Body of pancreas (tissue), 4 donors: Measurements from ENCODE around the gene CCND2.

Source experiments
- POLR2A ChIP-seq, 3 donors: fragments of 450-650 bp; IDR thresholded peaks; one replicate each; pipeline ENCODE4 v1.6.1; 2016; ENCODE audit warnings: antibody characterized with exemption in 3 of 3, mild to moderate bottlenecking in 2 of 3
- TF ChIP-seq, protein P1 (sequence below), 7 experiments: fragments of 450-650 bp in 4 of 7; fragments of 200-600 bp in 3 of 7; sonication (generic) in 3 of 7; IDR thresholded peaks; one replicate each; pipeline ENCODE4 v1.5.1; 2016 to 2019; ENCODE audit warnings: antibody characterized with exemption in 7 of 7

DNA sequence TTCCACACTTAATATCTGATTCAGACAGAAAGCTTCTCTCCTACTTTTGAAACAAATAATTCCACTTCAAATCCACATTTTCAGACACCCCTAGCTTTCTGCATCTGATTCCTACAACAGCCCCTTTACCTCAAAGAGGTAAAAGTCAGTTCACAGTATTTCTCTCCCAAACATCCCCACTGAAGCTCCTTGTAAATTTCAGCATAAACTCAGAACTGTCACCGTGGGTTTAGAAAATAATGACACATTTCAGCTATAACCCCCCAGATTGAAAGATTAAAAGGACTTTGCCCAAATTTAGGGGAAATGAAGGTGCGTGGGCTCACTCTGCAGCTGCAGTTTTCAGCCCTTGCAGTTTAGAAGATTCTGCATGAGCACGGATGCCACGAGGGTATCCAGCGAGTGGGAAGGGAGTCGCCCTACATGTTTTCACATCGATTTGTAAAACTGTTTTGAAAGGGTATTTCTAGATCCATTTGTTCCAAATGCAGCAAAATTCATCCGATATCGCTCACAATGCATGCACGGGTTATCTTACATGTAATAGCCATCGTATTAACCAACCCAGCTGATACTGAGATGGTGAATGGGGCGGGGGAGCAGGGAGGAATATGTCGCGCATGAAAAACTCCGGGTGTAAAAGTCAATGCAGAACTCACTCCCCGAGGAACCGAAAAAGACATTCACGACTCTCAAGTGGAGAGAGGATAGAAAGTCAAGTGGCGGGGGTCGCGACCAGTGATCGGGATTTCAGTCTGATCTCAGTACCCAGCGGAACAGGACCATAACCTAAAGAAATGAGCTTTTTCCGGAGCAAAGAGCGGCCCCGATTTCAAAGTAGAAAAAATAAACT lies 5.0 kb upstream of the CCND2 start:
- TF ChIP-seq, protein P1, sequence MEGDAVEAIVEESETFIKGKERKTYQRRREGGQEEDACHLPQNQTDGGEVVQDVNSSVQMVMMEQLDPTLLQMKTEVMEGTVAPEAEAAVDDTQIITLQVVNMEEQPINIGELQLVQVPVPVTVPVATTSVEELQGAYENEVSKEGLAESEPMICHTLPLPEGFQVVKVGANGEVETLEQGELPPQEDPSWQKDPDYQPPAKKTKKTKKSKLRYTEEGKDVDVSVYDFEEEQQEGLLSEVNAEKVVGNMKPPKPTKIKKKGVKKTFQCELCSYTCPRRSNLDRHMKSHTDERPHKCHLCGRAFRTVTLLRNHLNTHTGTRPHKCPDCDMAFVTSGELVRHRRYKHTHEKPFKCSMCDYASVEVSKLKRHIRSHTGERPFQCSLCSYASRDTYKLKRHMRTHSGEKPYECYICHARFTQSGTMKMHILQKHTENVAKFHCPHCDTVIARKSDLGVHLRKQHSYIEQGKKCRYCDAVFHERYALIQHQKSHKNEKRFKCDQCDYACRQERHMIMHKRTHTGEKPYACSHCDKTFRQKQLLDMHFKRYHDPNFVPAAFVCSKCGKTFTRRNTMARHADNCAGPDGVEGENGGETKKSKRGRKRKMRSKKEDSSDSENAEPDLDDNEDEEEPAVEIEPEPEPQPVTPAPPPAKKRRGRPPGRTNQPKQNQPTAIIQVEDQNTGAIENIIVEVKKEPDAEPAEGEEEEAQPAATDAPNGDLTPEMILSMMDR (IDR thresholded peaks at IDR 0.05), result no peak
- TF ChIP-seq POLR2A (IDR thresholded peaks at IDR 0.05), result no peak
